Hematopoietic multipotent progenitor cell treated with erythropoietin and hydrocortisone succinate and interleukin-3 and kit ligand, for 6 days (in vitro differentiated cells): ENCODE results near the gene PUS1.

Source experiments
- DNase-seq: peaks from one replicate; pipeline ENCODE4 v3.0.0-alpha.2; 2015

The PUS1 gene

GRCh38 chr12:131903270-131904255 lies 25.5 kb upstream of the PUS1 start:
- no peak for DNase-seq

GRCh38 chr12:131904346-131904745 lies 24.7 kb upstream of the PUS1 start:
- no peak for DNase-seq

- DNase-seq: no peak
Observed at GRCh38 chr12:131905081-131905629, 23.9 kb upstream of the PUS1 start.

GRCh38 chr12:131905630-131906091 lies 23.4 kb upstream of the PUS1 start:
- no peak for DNase-seq

- DNase-seq: no peak
Observed at GRCh38 chr12:131907379-131908091, 21.5 kb upstream of the PUS1 start.

- no peak for DNase-seq
Observed at GRCh38 chr12:131908092-131909080, 20.7 kb upstream of the PUS1 start.

- DNase-seq: no peak
Observed at GRCh38 chr12:131909081-131909751, 19.9 kb upstream of the PUS1 start.

GRCh38 chr12:131909752-131910219 lies 19.3 kb upstream of the PUS1 start:
- DNase-seq: no peak

- no peak for DNase-seq
Observed at GRCh38 chr12:131910302-131911027, 18.6 kb upstream of the PUS1 start.

GRCh38 chr12:131911028-131911650 lies 17.9 kb upstream of the PUS1 start:
- no peak for DNase-seq

GRCh38 chr12:131911851-131912477 lies 17.1 kb upstream of the PUS1 start:
- no peak for DNase-seq

GRCh38 chr12:131912518-131913274 lies 16.4 kb upstream of the PUS1 start:
- DNase-seq: peak; percentile 85

GRCh38 chr12:131913666-131914065 lies 15.4 kb upstream of the PUS1 start:
- no peak for DNase-seq

GRCh38 chr12:131914179-131914702 lies 14.8 kb upstream of the PUS1 start:
- DNase-seq: no peak

- DNase-seq: no peak
Observed at GRCh38 chr12:131915000-131915689, 13.9 kb upstream of the PUS1 start.

GRCh38 chr12:131915823-131916222 lies 13.3 kb upstream of the PUS1 start:
- no peak for DNase-seq

- no peak for DNase-seq
Observed at GRCh38 chr12:131916306-131917138, 12.6 kb upstream of the PUS1 start.
